ENCODE data around the gene PACRG. TPM values are rescaled to one million over a fixed set of nuclear protein-coding genes. Genes with fewer than 3 reads are reported as not detected.

PACRG gene
- total RNA-seq, 4 donors from 2014 or later, result 0.95 to 1.3 TPM; not detected in 2

- H3K4me1 ChIP-seq, result no peaks in the 10 kb centered on the region
- no peak overlapping the region for H3K27ac ChIP-seq
- H3K9me3 ChIP-seq, result no peaks in the 10 kb centered on the region
- intact Hi-C loops (cut with DNase I), result no loop called here
- no peak overlapping the region for H3K4me3 ChIP-seq
- no peaks in the 10 kb centered on the region for H3K27me3 ChIP-seq
- TF ChIP-seq CTCF (IDR thresholded peaks at IDR 0.05), result no peak
- no peak for TF ChIP-seq POLR2A (IDR thresholded peaks at IDR 0.05)
- H3K36me3 ChIP-seq, result no peaks in the 10 kb centered on the region
- no peak for DNase-seq
Observed at GRCh38 chr6:162770136-162770535, 42.4 kb downstream of the PACRG start.

- Histone ChIP-seq H3K4me1 (no peaks in the 10 kb centered on the region), H3K27me3 (no peaks in the 10 kb centered on the region), H3K4me3 (no peak overlapping the region)
Observed at GRCh38 chr6:162770955-162771354, 43.2 kb downstream of the PACRG start.

GRCh38 chr6:162772466-162772865 is 44.7 kb downstream of the PACRG start:
- TF ChIP-seq POLR2A (IDR thresholded peaks at IDR 0.05), result no peak
- no peak for TF ChIP-seq CTCF (IDR thresholded peaks at IDR 0.05)
- intact Hi-C loops (cut with DNase I), result no loop called here
- no peak overlapping the region for H3K4me3 ChIP-seq
- DNase-seq, result no peak
- no peaks in the 10 kb centered on the region for H3K27me3 ChIP-seq
- no peak overlapping the region for H3K27ac ChIP-seq
- no peaks in the 10 kb centered on the region for H3K4me1 ChIP-seq
- no peaks in the 10 kb centered on the region for H3K9me3 ChIP-seq
- H3K36me3 ChIP-seq, result no peaks in the 10 kb centered on the region

More at GRCh38 chr6:162770955-162771354, 43.2 kb downstream of the PACRG start:
- 88 to 90% methylated on average over 1 of the region's 1 CpG for WGBS, 2 donors
- Histone ChIP-seq H3K9me3 (no peaks in the 10 kb centered on the region), H3K27ac (no peak overlapping the region), H3K36me3 (no peaks in the 10 kb centered on the region)
- DNase-seq, result no peak
- intact Hi-C loops (cut with DNase I), result no loop called here
- no peak for TF ChIP-seq CTCF (IDR thresholded peaks at IDR 0.05)
- TF ChIP-seq POLR2A (IDR thresholded peaks at IDR 0.05), result no peak

GRCh38 chr6:162773996-162774395 is 46.2 kb downstream of the PACRG start:
- Histone ChIP-seq H3K36me3 (no peaks in the 10 kb centered on the region), H3K27ac (no peak overlapping the region), H3K4me1 (no peaks in the 10 kb centered on the region), H3K9me3 (no peaks in the 10 kb centered on the region), H3K27me3 (no peaks in the 10 kb centered on the region), H3K4me3 (no peak overlapping the region)
- intact Hi-C loops (cut with DNase I), result no loop called here
- DNase-seq, result no peak
- 70 to 78% methylated on average over 3 of the region's 3 CpGs for WGBS, 2 donors
- TF ChIP-seq CTCF (IDR thresholded peaks at IDR 0.05) (no peak), POLR2A (IDR thresholded peaks at IDR 0.05) (no peak)

- H3K4me3 ChIP-seq, result no peak overlapping the region
Observed at GRCh38 chr6:162777091-162777490, 49.3 kb downstream of the PACRG start.

More at GRCh38 chr6:162777091-162777490, 49.3 kb downstream of the PACRG start:
- Histone ChIP-seq H3K27me3 (no peaks in the 10 kb centered on the region), H3K36me3 (no peaks in the 10 kb centered on the region), H3K27ac (no peak overlapping the region), H3K9me3 (peaks cover 0 to 7% (median 0%) of the 10 kb centered on the region in 3 donors), H3K4me1 (no peaks in the 10 kb centered on the region)
- WGBS, 2 donors, result 79 to 85% methylated on average over 7 of the region's 7 CpGs
- intact Hi-C loops (cut with DNase I), result no loop called here
- DNase-seq, result no peak
- TF ChIP-seq CTCF (IDR thresholded peaks at IDR 0.05), result no peak
- no peak for TF ChIP-seq POLR2A (IDR thresholded peaks at IDR 0.05)
